ENCODE data around the gene CTSD. TPM values are rescaled to one million over a fixed set of nuclear protein-coding genes. Genes with fewer than 3 reads are reported as not detected.

The CTSD gene
- total and polyA plus RNA-seq, 8 donors = 124 to 2,455 (median 147) TPM

- Histone ChIP-seq H3K27ac (no peak overlapping the region), H3K4me3 (no peak overlapping the region), H3K4me1 (no peaks in the 10 kb centered on the region), H3K36me3 (no peaks in the 10 kb centered on the region), H3K27me3 (peaks cover 16 to 83% of the 10 kb centered on the region in 2 donors), H3K9me3 (no peaks in the 10 kb centered on the region)
- TF ChIP-seq CTCF (IDR thresholded peaks at IDR 0.05) = no peak
- ATAC-seq (no peak), DNase-seq (peak in 1 of 4 donors; percentile 65)
- intact Hi-C loops (cut with DNase I) = no loop called here
These were observed 34.6 kb downstream of the CTSD start for GRCh38 chr11:1728931-1729691.

GRCh38 chr11:1728301-1728700, 35.4 kb downstream of the CTSD start:
- Histone ChIP-seq H3K4me1 (no peaks in the 10 kb centered on the region), H3K27me3 (peaks cover 16 to 80% of the 10 kb centered on the region in 2 donors), H3K9me3 (no peaks in the 10 kb centered on the region), H3K27ac (no peak overlapping the region), H3K36me3 (no peaks in the 10 kb centered on the region), H3K4me3 (no peak overlapping the region)
- DNase-seq (no peak), ATAC-seq (no peak)
- no peak for TF ChIP-seq CTCF (IDR thresholded peaks at IDR 0.05)
- intact Hi-C loops (cut with DNase I) = no loop called here

- no peak overlapping the region for H3K27ac ChIP-seq
- intact Hi-C loops (cut with DNase I) = no loop called here
- no peak overlapping the region for H3K4me3 ChIP-seq
- no peak for ATAC-seq
- no peaks in the 10 kb centered on the region for H3K36me3 ChIP-seq
- no peaks in the 10 kb centered on the region for H3K4me1 ChIP-seq
- H3K9me3 ChIP-seq = no peaks in the 10 kb centered on the region
- peak in 1 of 4 donors; percentile 57 for DNase-seq
- peaks cover 16 to 80% of the 10 kb centered on the region in 2 donors for H3K27me3 ChIP-seq
- no peak for TF ChIP-seq CTCF (IDR thresholded peaks at IDR 0.05)
These were observed 35.9 kb downstream of the CTSD start for GRCh38 chr11:1727861-1728260.

- ATAC-seq (no peak), DNase-seq (no peak)
- H3K4me1 ChIP-seq = no peaks in the 10 kb centered on the region
- no peak overlapping the region for H3K4me3 ChIP-seq
- no peak overlapping the region for H3K27ac ChIP-seq
- no peaks in the 10 kb centered on the region for H3K36me3 ChIP-seq
- no peaks in the 10 kb centered on the region for H3K9me3 ChIP-seq
- TF ChIP-seq CTCF (IDR thresholded peaks at IDR 0.05) = no peak
- intact Hi-C loops (cut with DNase I) = no loop called here
- H3K27me3 ChIP-seq = peaks cover 16 to 78% of the 10 kb centered on the region in 2 donors
These were observed 36.5 kb downstream of the CTSD start for GRCh38 chr11:1727096-1727690.

- Histone ChIP-seq H3K36me3 (no peaks in the 10 kb centered on the region), H3K4me1 (no peaks in the 10 kb centered on the region), H3K27ac (no peak overlapping the region), H3K9me3 (no peaks in the 10 kb centered on the region), H3K4me3 (no peak overlapping the region), H3K27me3 (peaks cover 0 to 47% of the 10 kb centered on the region in 2 donors)
- ATAC-seq (no peak), DNase-seq (no peak)
- no peak for TF ChIP-seq CTCF (IDR thresholded peaks at IDR 0.05)
- intact Hi-C loops (cut with DNase I) = no loop called here
These were observed 43.9 kb downstream of the CTSD start for GRCh38 chr11:1719781-1720180.

All from left lung (tissue), 10 donors.